LNCaP clone FGC (cell line): ENCODE results near the gene ADIRF.
"Not testable (repeated sequence)": the region's sequence is repeated elsewhere in the genome, so short reads cannot be mapped to it uniquely, and the experiment has no call there.

ENCODE experiments used
- DNase-seq: peaks from one replicate; pipeline ENCODE4 v3.0.0-alpha.2; 2011; ENCODE audit warnings: low read depth
- H3K4me3 ChIP-seq: 2 replicates; pipeline ENCODE4 v1.5.1; 2011; ENCODE audit warnings: mild to moderate bottlenecking, low read depth, low read length, control low read depth
- CTCF ChIP-seq: IDR thresholded peaks from 2 replicates; pipeline ENCODE4 v1.5.1; 2012; ENCODE audit warnings: mild to moderate bottlenecking; ENCODE audit not compliant: control insufficient read depth, insufficient read depth; ENCODE audit errors: extremely low read depth

Gene ADIRF

GRCh38 chr10:86936661-86937501 is 31.4 kb upstream of the ADIRF start:
- no peak overlapping the region for H3K4me3 ChIP-seq
- TF ChIP-seq CTCF, result no peak
- DNase-seq, result no peak

DNA sequence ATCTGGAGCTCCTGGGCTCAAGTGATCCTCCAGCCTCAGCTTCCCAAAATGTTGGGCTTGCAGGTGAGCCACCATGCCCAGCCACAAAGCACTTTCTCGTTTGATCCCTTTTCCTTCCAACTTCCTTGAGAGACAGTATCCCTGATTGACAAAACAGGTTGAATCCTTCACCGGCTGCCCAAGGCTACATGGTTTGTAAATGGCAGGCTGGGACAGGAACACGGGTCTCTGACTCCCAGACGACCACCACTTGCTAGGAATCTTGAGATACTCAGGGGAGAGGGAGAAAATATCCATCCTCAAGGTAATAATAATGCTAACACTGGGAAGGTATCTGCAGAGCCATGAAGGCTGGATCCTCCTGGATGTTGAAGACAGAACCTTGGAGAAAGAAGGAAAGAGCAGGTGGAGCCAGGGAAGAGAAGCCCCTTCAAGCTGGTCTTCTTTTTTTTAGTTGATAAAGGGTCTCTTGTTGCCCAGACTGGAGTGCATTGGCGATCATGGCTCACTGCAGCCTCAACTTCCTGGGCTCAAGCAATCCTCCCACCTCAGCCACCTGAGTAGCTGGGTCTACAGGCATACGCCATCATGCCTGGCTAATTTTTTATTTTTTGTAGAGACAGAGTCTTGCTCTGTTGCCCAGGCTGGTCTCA is 30.7 kb upstream of the ADIRF start:
- no peak for DNase-seq
- no peak overlapping the region for H3K4me3 ChIP-seq
- TF ChIP-seq CTCF, result no peak

GRCh38 chr10:86938260-86938659 is 30.0 kb upstream of the ADIRF start:
- no peak for TF ChIP-seq CTCF
- no peak overlapping the region for H3K4me3 ChIP-seq
- no peak for DNase-seq

GRCh38 chr10:86940076-86940475 is 28.2 kb upstream of the ADIRF start:
- not testable (repeated sequence) for H3K4me3 ChIP-seq, DNase-seq

DNA sequence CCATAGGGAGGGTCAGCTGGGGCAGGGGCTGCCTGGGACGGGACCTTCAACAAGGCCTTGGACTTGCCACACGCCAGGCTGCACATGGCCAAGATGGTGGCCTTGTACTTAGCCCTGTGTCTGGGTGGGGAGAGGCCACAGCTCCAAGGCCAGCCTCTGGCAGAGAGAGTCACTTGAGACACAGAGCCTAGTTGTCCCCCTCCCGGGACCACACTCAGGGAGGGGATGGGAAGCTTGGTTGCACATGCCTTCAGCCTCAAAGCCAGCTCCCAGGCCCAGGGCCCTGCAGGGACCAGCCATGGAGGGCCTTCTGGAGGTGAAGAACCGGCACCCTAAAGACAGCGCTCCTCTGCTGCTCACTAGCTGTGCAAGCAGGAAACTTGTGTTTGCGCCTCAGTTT is 27.6 kb upstream of the ADIRF start:
- no peak for TF ChIP-seq CTCF
- no peak for DNase-seq
- no peak overlapping the region for H3K4me3 ChIP-seq

- H3K4me3 ChIP-seq, result no peak overlapping the region
- no peak for DNase-seq
- TF ChIP-seq CTCF, result no peak
Measured at GRCh38 chr10:86941426-86941825, 26.9 kb upstream of the ADIRF start.

- H3K4me3 ChIP-seq, result no peak overlapping the region
- DNase-seq, result no peak
- no peak for TF ChIP-seq CTCF
Measured at GRCh38 chr10:86941991-86942421, 26.3 kb upstream of the ADIRF start.
